CD14-positive monocyte (primary cell): ENCODE results near the gene METTL16. TPM values are rescaled to one million over a fixed set of nuclear protein-coding genes. Genes with fewer than 3 reads are reported as not detected.

Experiments used
- DNase-seq, 3 donors: peaks; one replicate each; pipeline ENCODE4 v3.0.0-alpha.2; 2011 to 2022
- H2AFZ ChIP-seq: 2 replicates; pipeline ENCODE4 v1.6.0; 2012; ENCODE audit warnings: mild to moderate bottlenecking, low read depth, low read length, inconsistent platforms; ENCODE audit not compliant: insufficient read depth, poor library complexity, severe bottlenecking
- H3K27ac ChIP-seq, 2 donors: 1 replicate in 1 of 2; 2 replicates in 1 of 2; pipeline ENCODE4 v1.5.1; 2012 to 2013; ENCODE audit warnings: low read length in 2 of 2, control low read depth in 1 of 2, inconsistent platforms in 1 of 2, low read depth in 1 of 2, mild to moderate bottlenecking in 1 of 2
- H3K27me3 ChIP-seq, 2 donors: one replicate each; pipeline versions ENCODE4 v1.6.0 to v1.6.1; 2011 to 2013; ENCODE audit warnings: low read length in 2 of 2; ENCODE audit not compliant: control insufficient read depth in 2 of 2, insufficient read depth in 2 of 2
- H3K36me3 ChIP-seq, 2 donors: replicated peaks in 1 of 2; 1 replicate in 1 of 2; 2 replicates in 1 of 2; pipeline versions ENCODE4 v1.5.1 to v1.6.1; 2012 to 2013; ENCODE audit warnings: low read length in 2 of 2, control low read depth in 1 of 2, inconsistent platforms in 1 of 2, mild to moderate bottlenecking in 1 of 2; ENCODE audit not compliant: insufficient read depth in 2 of 2, control insufficient read depth in 1 of 2
- H3K4me1 ChIP-seq, 2 donors: 1 replicate in 1 of 2; 2 replicates in 1 of 2; pipeline versions ENCODE4 v1.5.1 to v1.6.1; 2012 to 2013; ENCODE audit warnings: low read length in 2 of 2, control low read depth in 1 of 2, inconsistent platforms in 1 of 2, mild to moderate bottlenecking in 1 of 2, moderate library complexity in 1 of 2; ENCODE audit not compliant: insufficient read depth in 2 of 2, control insufficient read depth in 1 of 2
- H3K4me2 ChIP-seq: replicated peaks from 2 replicates; pipeline ENCODE3; 2012; ENCODE audit warnings: low read length, moderate library complexity, mild to moderate bottlenecking; ENCODE audit not compliant: poor library complexity, severe bottlenecking; ENCODE audit errors: extremely low read depth
- H3K4me3 ChIP-seq, 3 experiments: fragments of 200-600 bp in 1 of 3; sonication (generic) in 1 of 3; replicated peaks in 1 of 3; 1 replicate in 2 of 3; 2 replicates in 1 of 3; pipeline ENCODE4 v1.5.1; 2011 to 2013; ENCODE audit warnings: low read length in 3 of 3, mild to moderate bottlenecking in 3 of 3, control low read depth in 2 of 3, low read depth in 2 of 3, inconsistent platforms in 1 of 3, moderate library complexity in 1 of 3
- H3K79me2 ChIP-seq: 2 replicates; pipeline ENCODE4 v1.6.0; 2012; ENCODE audit warnings: mild to moderate bottlenecking, control low read depth, inconsistent platforms, low read length, moderate library complexity; ENCODE audit not compliant: insufficient read depth
- H3K9ac ChIP-seq: 2 replicates; pipeline ENCODE4 v1.6.0; 2017; ENCODE audit warnings: low read length, mild to moderate bottlenecking; ENCODE audit not compliant: insufficient read depth, poor library complexity, severe bottlenecking
- H3K9me3 ChIP-seq, 2 donors: replicated peaks in 1 of 2; 1 replicate in 1 of 2; 2 replicates in 1 of 2; pipeline versions ENCODE4 v1.5.1 to v1.6.1; 2012 to 2013; ENCODE audit warnings: low read length in 2 of 2, control low read depth in 1 of 2; ENCODE audit not compliant: control insufficient read depth in 1 of 2, insufficient read depth in 1 of 2
- H4K20me1 ChIP-seq: 2 replicates; pipeline ENCODE4 v1.6.0; 2012; ENCODE audit warnings: mild to moderate bottlenecking, low read length, control low read depth, moderate library complexity; ENCODE audit not compliant: insufficient read depth
- H3K27ac Mint-ChIP-seq, 7 donors: one replicate each; pipeline ENCODE4 v1.8.0; 2020; ENCODE audit warnings: mild to moderate bottlenecking in 7 of 7, mixed read lengths in 7 of 7, moderate library complexity in 6 of 7, inconsistent platforms in 2 of 7
- H3K27me3 Mint-ChIP-seq, 3 donors: one replicate each; pipeline ENCODE4 v1.8.0; 2021 to 2022; ENCODE audit warnings: low read depth in 3 of 3, mild to moderate bottlenecking in 3 of 3, mixed read lengths in 3 of 3, moderate library complexity in 3 of 3, inconsistent platforms in 1 of 3
- H3K36me3 Mint-ChIP-seq, 2 donors: one replicate each; pipeline ENCODE4 v1.8.0; 2020; ENCODE audit warnings: mixed read lengths in 2 of 2, inconsistent platforms in 1 of 2, mild to moderate bottlenecking in 1 of 2
- H3K4me1 Mint-ChIP-seq: one replicate; pipeline ENCODE4 v1.8.0; 2020; ENCODE audit warnings: mild to moderate bottlenecking, mixed read lengths
- H3K4me3 Mint-ChIP-seq, 2 donors: one replicate each; pipeline ENCODE4 v1.8.0; 2020; ENCODE audit warnings: mild to moderate bottlenecking in 2 of 2, mixed read lengths in 2 of 2, moderate library complexity in 1 of 2
- H3K9me3 Mint-ChIP-seq, 7 donors: one replicate each; pipeline ENCODE4 v1.8.0; 2020 to 2022; ENCODE audit warnings: mixed read lengths in 7 of 7, mild to moderate bottlenecking in 6 of 7, moderate library complexity in 6 of 7, inconsistent platforms in 2 of 7
- WGBS: methylation state at CpG from one replicate; pipeline ENCODE4 v1.1.5; 2013; ENCODE audit warnings: missing lambda C conversion rate; ENCODE audit not compliant: insufficient coverage; 5-methylcytosine and 5-hydroxymethylcytosine counted together
- intact Hi-C, 2 donors: fragments of 100-400 bp; cut with micrococcal nuclease; formaldehyde crosslinking; loops; one replicate each; pipeline versions ENCODE4 v1.15.0 to v1.15.1; 2023
- polyA plus RNA-seq, 3 donors: library from polyadenylated mRNA; depleted of rRNA in 1 of 3; unstranded in 2 of 3; stranded (reverse) in 1 of 3; fragments of 300-500 nt in 2 of 3; fragments of >200 nt in 1 of 3; fragmentation: Illumina TruSeq in 2 of 3; gene quantifications; 1 replicate in 2 of 3; 2 replicates in 1 of 3; pipeline ENCODE4 v1.2.3, GENCODE V29; 2012 to 2021
- TF ChIP-seq, protein P1 (sequence below): fragments of 200-600 bp; IDR thresholded peaks from one replicate; pipeline ENCODE4 v1.8.0; 2022; ENCODE audit warnings: antibody characterized with exemption, mild to moderate bottlenecking

Gene METTL16
- polyA plus RNA-seq, 3 donors = 3.0 to 8.0 (median 4.7) TPM

DNA sequence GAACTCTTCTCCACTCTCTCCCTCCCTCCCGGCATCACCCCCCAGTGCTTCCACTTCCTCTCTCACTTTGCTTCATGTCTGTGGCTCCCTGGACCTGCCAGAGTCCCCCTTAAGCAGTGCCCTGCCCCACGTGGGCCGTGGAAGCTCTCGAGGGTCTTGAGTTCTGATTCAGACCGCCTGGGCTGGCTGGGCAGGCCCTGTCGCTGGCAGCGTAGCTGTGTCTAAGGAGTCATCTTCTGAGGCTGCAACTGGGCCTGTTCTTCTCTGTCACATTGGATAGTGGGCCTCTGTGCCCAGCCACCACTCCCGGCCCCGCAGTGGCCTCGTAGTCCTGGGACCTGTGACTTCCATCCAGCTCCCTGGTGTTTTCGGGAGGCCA lies 141.5 kb downstream of the METTL16 start:
- Histone ChIP-seq H2AFZ (no peak overlapping the region), H3K4me1 (no peaks in the 10 kb centered on the region), H3K9me3 (no peaks in the 10 kb centered on the region), H3K27ac (no peak overlapping the region), H3K4me2 (no peak overlapping the region), H3K27me3 (no peaks in the 10 kb centered on the region), H3K36me3 (peaks cover 24 to 29% of the 10 kb centered on the region in 2 donors), H3K4me3 (no peak overlapping the region), H3K79me2 (no peaks in the 10 kb centered on the region), H3K9ac (no peak overlapping the region), H4K20me1 (no peaks in the 10 kb centered on the region)
- no peak for DNase-seq
- no peak overlapping the region for H3K27ac Mint-ChIP-seq
- WGBS = 95% methylated on average over 10 of the region's 11 CpGs
- H3K36me3 Mint-ChIP-seq = peaks cover 25 to 45% of the 10 kb centered on the region in 2 donors
- intact Hi-C loops = no loop called here
- H3K27me3 Mint-ChIP-seq = peaks cover 0 to 2% (median 0%) of the 10 kb centered on the region in 3 donors
- H3K4me3 Mint-ChIP-seq = no peak overlapping the region
- peaks cover 12% of the 10 kb centered on the region for H3K4me1 Mint-ChIP-seq
- TF ChIP-seq, protein P1, sequence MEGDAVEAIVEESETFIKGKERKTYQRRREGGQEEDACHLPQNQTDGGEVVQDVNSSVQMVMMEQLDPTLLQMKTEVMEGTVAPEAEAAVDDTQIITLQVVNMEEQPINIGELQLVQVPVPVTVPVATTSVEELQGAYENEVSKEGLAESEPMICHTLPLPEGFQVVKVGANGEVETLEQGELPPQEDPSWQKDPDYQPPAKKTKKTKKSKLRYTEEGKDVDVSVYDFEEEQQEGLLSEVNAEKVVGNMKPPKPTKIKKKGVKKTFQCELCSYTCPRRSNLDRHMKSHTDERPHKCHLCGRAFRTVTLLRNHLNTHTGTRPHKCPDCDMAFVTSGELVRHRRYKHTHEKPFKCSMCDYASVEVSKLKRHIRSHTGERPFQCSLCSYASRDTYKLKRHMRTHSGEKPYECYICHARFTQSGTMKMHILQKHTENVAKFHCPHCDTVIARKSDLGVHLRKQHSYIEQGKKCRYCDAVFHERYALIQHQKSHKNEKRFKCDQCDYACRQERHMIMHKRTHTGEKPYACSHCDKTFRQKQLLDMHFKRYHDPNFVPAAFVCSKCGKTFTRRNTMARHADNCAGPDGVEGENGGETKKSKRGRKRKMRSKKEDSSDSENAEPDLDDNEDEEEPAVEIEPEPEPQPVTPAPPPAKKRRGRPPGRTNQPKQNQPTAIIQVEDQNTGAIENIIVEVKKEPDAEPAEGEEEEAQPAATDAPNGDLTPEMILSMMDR = no peak
- no peaks in the 10 kb centered on the region for H3K9me3 Mint-ChIP-seq

DNA sequence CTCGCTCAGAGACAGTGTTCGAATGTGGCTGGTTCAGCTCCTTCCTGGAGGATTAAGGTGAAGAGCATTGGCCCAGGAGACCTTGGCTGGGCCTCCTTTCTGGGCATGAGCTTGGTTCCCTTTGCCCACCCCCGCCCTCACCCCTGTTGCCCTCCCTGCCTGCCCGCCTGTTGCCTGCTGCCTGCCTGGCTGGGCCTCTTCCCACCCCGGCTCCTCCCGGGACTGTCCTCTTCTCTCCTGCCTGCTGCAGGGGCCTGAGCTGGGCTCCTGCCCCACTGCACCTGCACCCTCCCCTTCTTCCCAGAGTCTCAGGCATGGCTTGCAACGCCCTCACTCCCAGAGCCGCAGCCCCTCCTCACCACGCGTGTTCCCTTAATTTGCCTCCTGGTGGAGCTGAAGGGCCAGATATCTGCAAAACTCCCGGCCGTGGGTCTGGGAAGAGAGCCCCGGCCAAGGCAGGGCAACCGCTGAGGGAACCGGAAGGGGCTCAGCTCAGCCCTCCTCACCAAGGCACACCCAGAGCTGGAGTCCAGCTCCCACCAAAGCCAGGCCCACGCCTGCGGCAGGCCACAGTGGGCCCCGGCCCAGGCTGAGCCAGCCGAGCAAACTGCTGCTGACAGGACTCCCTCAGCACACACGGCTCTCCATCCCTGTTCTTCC lies 142.0 kb downstream of the METTL16 start:
- H3K4me3 Mint-ChIP-seq = no peak overlapping the region
- H3K9me3 Mint-ChIP-seq = no peaks in the 10 kb centered on the region
- Histone ChIP-seq H3K4me3 (no peak overlapping the region), H3K27ac (no peak overlapping the region), H3K4me1 (no peaks in the 10 kb centered on the region), H4K20me1 (no peaks in the 10 kb centered on the region), H3K9me3 (no peaks in the 10 kb centered on the region), H3K9ac (no peak overlapping the region), H3K27me3 (no peaks in the 10 kb centered on the region), H3K4me2 (no peak overlapping the region), H3K79me2 (no peaks in the 10 kb centered on the region), H3K36me3 (peaks cover 24 to 27% of the 10 kb centered on the region in 2 donors), H2AFZ (no peak overlapping the region)
- H3K27ac Mint-ChIP-seq = no peak overlapping the region
- TF ChIP-seq, protein P1 = no peak
- H3K27me3 Mint-ChIP-seq = peaks cover 0 to 2% (median 0%) of the 10 kb centered on the region in 3 donors
- peaks cover 12% of the 10 kb centered on the region for H3K4me1 Mint-ChIP-seq
- intact Hi-C loops = no loop called here
- DNase-seq = no peak
- WGBS = 80% methylated on average over 18 of the region's 20 CpGs
- H3K36me3 Mint-ChIP-seq = peaks cover 25 to 42% of the 10 kb centered on the region in 2 donors
